ENCODE data around the gene PPP1R3D. TPM values are rescaled to one million over a fixed set of nuclear protein-coding genes. Genes with fewer than 3 reads are reported as not detected.

Gene PPP1R3D
- total RNA-seq, 2 experiments from 2014 or later: 4.5 to 5.1 TPM

DNA sequence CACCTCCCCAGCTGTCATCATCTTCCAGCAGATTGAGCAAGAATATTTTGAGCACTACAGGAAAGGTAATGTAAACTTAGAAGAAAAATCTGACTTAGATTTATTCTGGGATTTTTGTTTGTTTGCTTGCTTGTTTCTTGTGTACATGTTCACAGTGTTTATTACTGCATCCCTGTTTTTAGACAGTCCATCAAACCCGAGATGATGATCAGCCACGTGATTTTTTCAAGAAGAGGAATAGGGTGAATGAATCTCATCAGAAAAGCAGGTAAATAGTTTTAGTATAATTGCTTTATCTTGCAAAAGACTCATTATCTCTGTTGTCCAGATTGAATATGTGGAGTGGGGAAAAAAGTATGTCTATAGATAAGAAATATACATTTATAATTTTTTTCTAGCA is 2.1 kb upstream of the PPP1R3D start:
- intact Hi-C loops (cut with micrococcal nuclease; ENCODE audit: unreplicated experiment): loop anchor here (10.0 kb wide), 1 partner anchor 463 kb away; no protein-coding TSS in a partner anchor
- no peak for TF ChIP-seq EZH2phosphoT487 (IDR thresholded peaks at IDR 0.05; ENCODE audit: borderline replicate concordance, low read depth, low read length)
- TF ChIP-seq, protein P1, sequence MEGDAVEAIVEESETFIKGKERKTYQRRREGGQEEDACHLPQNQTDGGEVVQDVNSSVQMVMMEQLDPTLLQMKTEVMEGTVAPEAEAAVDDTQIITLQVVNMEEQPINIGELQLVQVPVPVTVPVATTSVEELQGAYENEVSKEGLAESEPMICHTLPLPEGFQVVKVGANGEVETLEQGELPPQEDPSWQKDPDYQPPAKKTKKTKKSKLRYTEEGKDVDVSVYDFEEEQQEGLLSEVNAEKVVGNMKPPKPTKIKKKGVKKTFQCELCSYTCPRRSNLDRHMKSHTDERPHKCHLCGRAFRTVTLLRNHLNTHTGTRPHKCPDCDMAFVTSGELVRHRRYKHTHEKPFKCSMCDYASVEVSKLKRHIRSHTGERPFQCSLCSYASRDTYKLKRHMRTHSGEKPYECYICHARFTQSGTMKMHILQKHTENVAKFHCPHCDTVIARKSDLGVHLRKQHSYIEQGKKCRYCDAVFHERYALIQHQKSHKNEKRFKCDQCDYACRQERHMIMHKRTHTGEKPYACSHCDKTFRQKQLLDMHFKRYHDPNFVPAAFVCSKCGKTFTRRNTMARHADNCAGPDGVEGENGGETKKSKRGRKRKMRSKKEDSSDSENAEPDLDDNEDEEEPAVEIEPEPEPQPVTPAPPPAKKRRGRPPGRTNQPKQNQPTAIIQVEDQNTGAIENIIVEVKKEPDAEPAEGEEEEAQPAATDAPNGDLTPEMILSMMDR (conservative IDR thresholded peaks at IDR 0.05; ENCODE audit: low read length): no peak
- Histone ChIP-seq H3K4me3 (ENCODE audit: low read depth, low read length, poor library complexity, severe bottlenecking) (no peak overlapping the region), H3K4me2 (ENCODE audit: low read length) (0 out of 2 replicates have a peak overlapping the region, but pooled peaks have one; percentile 13), H3K9me2 (ENCODE audit: insufficient read depth, low read length) (no peaks in the 10 kb centered on the region), H3K36me3 (ENCODE audit: insufficient read depth, low read length) (peaks cover 37% of the 10 kb centered on the region), H3K27ac (ENCODE audit: low read depth, low read length, poor library complexity, severe bottlenecking) (no peak overlapping the region), H4K20me1 (ENCODE audit: insufficient read depth, low read length) (no peaks in the 10 kb centered on the region; the same call in 1 of the 2 replicates), H3K9me3 (ENCODE audit: low read length) (no peaks in the 10 kb centered on the region), H3K4me1 (ENCODE audit: insufficient read depth, low read length, poor library complexity, severe bottlenecking) (peaks cover 21% of the 10 kb centered on the region), H2AFZ (ENCODE audit: low read length) (no peak overlapping the region), H3K79me2 (ENCODE audit: insufficient read depth, low read depth, low read length) (peaks cover 13% of the 10 kb centered on the region)
- ChIA-PET CTCF (ENCODE audit: unreplicated experiment) (no interaction called here), POLR2A (no interaction called here)
- no peak for DNase-seq (ENCODE audit: low spot score)
- BruUV-seq (replicated peaks): no TSS peak

DNA sequence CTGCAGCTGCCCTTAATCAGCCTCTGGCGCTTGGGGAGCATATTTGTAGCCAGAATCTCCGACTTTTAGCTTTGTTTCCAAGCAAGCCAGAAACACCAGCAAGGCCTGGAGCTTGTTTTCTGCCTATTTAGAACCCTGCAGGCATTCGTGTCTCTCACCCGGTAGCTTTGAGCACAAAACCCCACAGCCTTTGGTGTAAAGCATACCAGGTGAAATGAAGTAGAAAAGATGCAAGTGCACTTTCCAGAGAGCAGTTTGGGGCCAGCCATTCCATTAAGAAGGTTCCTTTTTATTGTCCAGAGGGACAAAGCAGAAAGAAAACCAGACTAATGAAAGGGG is 820 bp upstream of the PPP1R3D start:
- Histone ChIP-seq H2AFZ (ENCODE audit: low read length) (peak overlapping the region; percentile 98), H3K4me3 (ENCODE audit: low read depth, low read length, poor library complexity, severe bottlenecking) (peak overlapping the region; percentile 92), H3K4me1 (ENCODE audit: insufficient read depth, low read length, poor library complexity, severe bottlenecking) (peaks cover 25% of the 10 kb centered on the region), H3K4me2 (ENCODE audit: low read length) (peak overlapping the region; percentile 99), H3K27ac (ENCODE audit: low read depth, low read length, poor library complexity, severe bottlenecking) (peak overlapping the region; percentile 82), H4K20me1 (ENCODE audit: insufficient read depth, low read length) (no peaks in the 10 kb centered on the region; the same call in 1 of the 2 replicates), H3K9me3 (ENCODE audit: low read length) (no peaks in the 10 kb centered on the region), H3K9me2 (ENCODE audit: insufficient read depth, low read length) (no peaks in the 10 kb centered on the region), H3K79me2 (ENCODE audit: insufficient read depth, low read depth, low read length) (peaks cover 13% of the 10 kb centered on the region), H3K36me3 (ENCODE audit: insufficient read depth, low read length) (peaks cover 37% of the 10 kb centered on the region)
- ChIA-PET CTCF (ENCODE audit: unreplicated experiment) (interaction anchor here (1.2 kb wide), 1 partner anchor 14 kb away, joined by 3 read pairs; no protein-coding TSS in a partner anchor), POLR2A (interaction anchor here (1.4 to 1.7 kb wide), 4 partner anchors 9 to 22 kb away, joined by 3 to 9 read pairs (median 6); no protein-coding TSS in a partner anchor)
- TF ChIP-seq EZH2phosphoT487 (IDR thresholded peaks at IDR 0.05; ENCODE audit: borderline replicate concordance, low read depth, low read length): no peak
- TF ChIP-seq, protein P1 (conservative IDR thresholded peaks at IDR 0.05; ENCODE audit: low read length): no peak
- BruUV-seq (replicated peaks): no TSS peak
- intact Hi-C loops (cut with micrococcal nuclease; ENCODE audit: unreplicated experiment): loop anchor here (10.0 kb wide), 1 partner anchor 464 kb away; no protein-coding TSS in a partner anchor
- no peak for DNase-seq (ENCODE audit: low spot score)

DNA sequence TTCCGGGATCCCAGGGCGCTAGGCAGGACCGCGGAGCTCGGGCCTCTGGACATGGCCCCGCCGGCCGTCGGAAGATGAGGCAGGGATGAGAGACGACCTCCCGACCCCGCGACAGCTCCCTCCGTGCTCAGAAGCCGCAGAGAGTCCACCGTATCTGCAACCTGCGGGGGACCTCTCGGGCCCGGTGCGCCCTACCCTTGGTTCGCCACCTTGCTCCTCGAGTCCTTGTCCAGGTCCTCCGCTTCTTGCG is 301 bp downstream of the PPP1R3D start:
- Histone ChIP-seq H2AFZ (ENCODE audit: low read length) (peak overlapping the region; percentile 97), H3K9me3 (ENCODE audit: low read length) (no peaks in the 10 kb centered on the region), H4K20me1 (ENCODE audit: insufficient read depth, low read length) (no peaks in the 10 kb centered on the region; the same call in 1 of the 2 replicates), H3K9me2 (ENCODE audit: insufficient read depth, low read length) (no peaks in the 10 kb centered on the region), H3K4me2 (ENCODE audit: low read length) (peak overlapping the region; percentile 99), H3K27ac (ENCODE audit: low read depth, low read length, poor library complexity, severe bottlenecking) (peak overlapping the region; percentile 82), H3K79me2 (ENCODE audit: insufficient read depth, low read depth, low read length) (peaks cover 13% of the 10 kb centered on the region), H3K4me1 (ENCODE audit: insufficient read depth, low read length, poor library complexity, severe bottlenecking) (peaks cover 25% of the 10 kb centered on the region), H3K36me3 (ENCODE audit: insufficient read depth, low read length) (peaks cover 27% of the 10 kb centered on the region), H3K4me3 (ENCODE audit: low read depth, low read length, poor library complexity, severe bottlenecking) (peak overlapping the region; percentile 92)
- no peak for DNase-seq (ENCODE audit: low spot score)
- CTCF ChIA-PET (ENCODE audit: unreplicated experiment): interaction anchor here (1.2 kb wide), 1 partner anchor 16 kb away, joined by 3 read pairs; no protein-coding TSS in a partner anchor
- no TSS peak for BruUV-seq (replicated peaks)
- POLR2A ChIA-PET: interaction anchor here (1.4 to 1.7 kb wide), 3 partner anchors 10 to 16 kb away, joined by 5 to 9 read pairs (median 8); no protein-coding TSS in a partner anchor
- intact Hi-C loops (cut with micrococcal nuclease; ENCODE audit: unreplicated experiment): loop anchor here (10.0 kb wide), 1 partner anchor 465 kb away; no protein-coding TSS in a partner anchor
- TF ChIP-seq, protein P1 (conservative IDR thresholded peaks at IDR 0.05; ENCODE audit: low read length): no peak
- no peak for TF ChIP-seq EZH2phosphoT487 (IDR thresholded peaks at IDR 0.05; ENCODE audit: borderline replicate concordance, low read depth, low read length)
